CD8-positive, alpha-beta memory T cell (primary cell): ENCODE measurements around the gene GNG7. TPM values are rescaled to one million over a fixed set of nuclear protein-coding genes. Genes with fewer than 3 reads are reported as not detected.
A peak's percentile ranks its signal among the peaks of the same experiment; 100 is the strongest.

Source experiments
- CTCF ChIA-PET: fragments of 350-600 bp; sonication (Branson Sonifier 250); formaldehyde crosslinking; loops from one replicate; lab custom pipeline; 2021; ENCODE audit warnings: antibody characterized with exemption; lab: Charles Lee
- POLR2A ChIA-PET: fragments of 350-600 bp; sonication (Branson Sonifier 250); formaldehyde crosslinking; loops from one replicate; lab custom pipeline; 2021; ENCODE audit warnings: antibody characterized with exemption; lab: Charles Lee
- DNase-seq, 5 donors: peaks; one replicate each; pipeline versions ENCODE4 v3.0.0 to v3.0.0-alpha.2; 2020 to 2022; ENCODE audit warnings: mixed read lengths in 1 of 5
- H3K27ac ChIP-seq: one replicate; pipeline ENCODE4 v1.7.0; 2013; ENCODE audit warnings: low read depth, mild to moderate bottlenecking, low read length, moderate library complexity
- H3K27me3 ChIP-seq: 2 replicates; pipeline ENCODE4 v1.7.0; 2013; ENCODE audit warnings: low read length, mild to moderate bottlenecking; ENCODE audit not compliant: insufficient read depth, poor library complexity, severe bottlenecking
- H3K36me3 ChIP-seq: 2 replicates; pipeline ENCODE4 v1.7.0; 2013; ENCODE audit warnings: mild to moderate bottlenecking, low read length, moderate library complexity; ENCODE audit not compliant: insufficient read depth
- H3K4me1 ChIP-seq: 2 replicates; pipeline ENCODE4 v1.7.0; 2013; ENCODE audit warnings: mild to moderate bottlenecking, low read length, moderate library complexity; ENCODE audit not compliant: insufficient read depth
- H3K4me3 ChIP-seq: 2 replicates; pipeline ENCODE4 v1.7.0; 2013; ENCODE audit warnings: mild to moderate bottlenecking, low read length
- H3K9me3 ChIP-seq: 2 replicates; pipeline ENCODE4 v1.7.0; 2013; ENCODE audit warnings: mild to moderate bottlenecking, low read length
- H3K27ac Mint-ChIP-seq, 8 donors: one replicate each; pipeline ENCODE4 v1.8.0; 2020 to 2021; ENCODE audit warnings: mixed read lengths in 8 of 8, mild to moderate bottlenecking in 6 of 8, inconsistent platforms in 3 of 8, moderate library complexity in 3 of 8
- H3K27me3 Mint-ChIP-seq, 2 donors: one replicate each; pipeline ENCODE4 v1.8.0; 2020 to 2021; ENCODE audit warnings: mixed read lengths in 2 of 2, mild to moderate bottlenecking in 1 of 2, moderate library complexity in 1 of 2
- H3K36me3 Mint-ChIP-seq, 3 donors: one replicate each; pipeline ENCODE4 v1.8.0; 2020 to 2021; ENCODE audit warnings: mixed read lengths in 3 of 3, inconsistent platforms in 1 of 3, mild to moderate bottlenecking in 1 of 3
- H3K4me1 Mint-ChIP-seq, 3 donors: one replicate each; pipeline ENCODE4 v1.8.0; 2020 to 2021; ENCODE audit warnings: mixed read lengths in 3 of 3, inconsistent platforms in 1 of 3, mild to moderate bottlenecking in 1 of 3
- H3K4me3 Mint-ChIP-seq, 7 donors: one replicate each; pipeline ENCODE4 v1.8.0; 2020 to 2021; ENCODE audit warnings: mixed read lengths in 7 of 7, mild to moderate bottlenecking in 6 of 7, moderate library complexity in 4 of 7, inconsistent platforms in 2 of 7
- H3K9me3 Mint-ChIP-seq, 5 donors: one replicate each; pipeline ENCODE4 v1.8.0; 2020 to 2022; ENCODE audit warnings: mixed read lengths in 5 of 5, mild to moderate bottlenecking in 3 of 5, moderate library complexity in 2 of 5, inconsistent platforms in 1 of 5
- polyA plus RNA-seq: library from polyadenylated mRNA; unstranded; fragments of 300-500 nt; fragmentation: Illumina TruSeq; gene quantifications from one replicate; pipeline ENCODE4 v1.2.3, GENCODE V29; 2021
- total RNA-seq, 2 experiments: library from RNA; stranded (reverse); gene quantifications; one replicate each; pipeline ENCODE4 v1.2.3, GENCODE V29; 2021

GNG7 gene
- total and polyA plus RNA-seq, 3 experiments from 2014 or later = 0.40 to 1.2 (median 0.53) TPM

- H3K36me3 ChIP-seq = no peaks in the 10 kb centered on the region
- Mint-ChIP-seq H3K4me1 (peaks cover 18 to 30% (median 23%) of the 10 kb centered on the region in 3 donors), H3K4me3 (peak within 1 kb of the TSS; percentile 80 to 89 (median 87)), H3K36me3 (peaks cover 0 to 28% (median 4%) of the 10 kb centered on the region in 3 donors), H3K9me3 (no peaks in the 10 kb centered on the region), H3K27ac (peak within 1 kb of the TSS in 6 of 8 donors; percentile 33 to 80 (median 66)), H3K27me3 (peaks cover 2 to 17% of the 10 kb centered on the region in 2 donors)
- peaks cover 3% of the 10 kb centered on the region for H3K4me1 ChIP-seq
- ChIA-PET POLR2A (interaction anchor here (1.1 kb wide), 1 partner anchor 79 kb away, joined by 3 read pairs; the partner anchor contains the start of gene ZNF554), CTCF (interaction anchor here (0.5 to 2.7 kb wide), 2 partner anchors 10 to 443 kb away, joined by 4 to 8 read pairs; no protein-coding TSS in a partner anchor)
- DNase-seq = peak; percentile 97 to 99 (median 98)
- peaks cover 3% of the 10 kb centered on the region for H3K27me3 ChIP-seq
- H3K4me3 ChIP-seq = peak within 1 kb of the TSS; percentile 78
- H3K9me3 ChIP-seq = no peaks in the 10 kb centered on the region
- H3K27ac ChIP-seq = peak within 1 kb of the TSS; percentile 68
Observed at GRCh38 chr19:2739602-2740313, 37.3 kb upstream of the GNG7 start, which contains the start of gene SLC39A3. Gene SLC39A3, minus strand, starts transcription at chr19:2740017. Its CDS starts 2,760 bp downstream, at chr19:2737257.

DNA sequence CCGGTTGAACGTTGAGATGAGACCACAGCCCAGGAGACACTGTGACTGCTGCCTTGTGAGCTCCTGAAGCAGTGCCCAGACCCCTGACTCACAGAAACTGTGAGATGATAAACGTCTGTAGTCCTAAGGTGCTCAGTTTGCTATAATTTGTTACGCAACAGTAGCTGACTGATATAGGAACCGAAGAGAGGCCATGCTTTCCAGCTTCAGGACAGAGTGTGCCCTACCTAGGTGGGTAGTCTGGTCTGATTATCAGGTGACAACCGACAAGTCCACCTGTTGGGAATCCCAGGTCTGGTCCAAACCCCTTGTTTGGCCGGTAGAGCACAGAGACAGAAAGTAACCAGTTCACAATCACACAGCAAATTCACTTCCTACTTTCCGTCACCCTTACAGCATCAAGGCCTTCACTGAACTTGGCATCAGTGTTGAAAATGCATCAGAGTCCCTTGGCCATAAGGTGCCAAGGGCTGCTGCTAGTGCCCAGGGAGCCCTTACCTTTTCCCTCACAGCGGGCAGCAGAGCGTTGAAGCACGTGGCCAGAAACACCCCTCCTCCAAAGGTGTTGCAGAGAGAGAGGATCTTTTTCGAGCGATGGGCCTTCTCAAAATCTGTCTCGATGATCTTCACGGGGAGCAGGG lies 34.2 kb upstream of the GNG7 start:
- Histone ChIP-seq H3K27ac (no peak overlapping the region), H3K27me3 (peaks cover 3% of the 10 kb centered on the region), H3K4me3 (no peak overlapping the region), H3K4me1 (peaks cover 3% of the 10 kb centered on the region), H3K9me3 (no peaks in the 10 kb centered on the region), H3K36me3 (no peaks in the 10 kb centered on the region)
- H3K27ac Mint-ChIP-seq = no peak overlapping the region
- H3K36me3 Mint-ChIP-seq = peaks cover 0 to 47% (median 11%) of the 10 kb centered on the region in 3 donors
- ChIA-PET CTCF (interaction anchor here (0.5 kb wide), 1 partner anchor 54 kb away, joined by 3 read pairs; no protein-coding TSS in a partner anchor), POLR2A (no interaction called here)
- peaks cover 18 to 34% (median 32%) of the 10 kb centered on the region in 3 donors for H3K4me1 Mint-ChIP-seq
- no peaks in the 10 kb centered on the region for H3K9me3 Mint-ChIP-seq
- DNase-seq = no peak
- peak overlapping the region in 3 of 7 donors; percentile 52 to 87 (median 66) for H3K4me3 Mint-ChIP-seq
- H3K27me3 Mint-ChIP-seq = peaks cover 0 to 5% of the 10 kb centered on the region in 2 donors

- peaks cover 0 to 47% (median 11%) of the 10 kb centered on the region in 3 donors for H3K36me3 Mint-ChIP-seq
- H3K4me3 Mint-ChIP-seq = peak overlapping the region in 1 of 7 donors; percentile 34
- H3K4me1 Mint-ChIP-seq = peaks cover 18 to 34% (median 32%) of the 10 kb centered on the region in 3 donors
- CTCF ChIA-PET = interaction anchor here (0.9 kb wide), 1 partner anchor 13 kb away, joined by 4 read pairs; no protein-coding TSS in a partner anchor
- H3K27me3 Mint-ChIP-seq = peaks cover 0 to 4% of the 10 kb centered on the region in 2 donors
- H3K27ac ChIP-seq = no peak overlapping the region
- no peak overlapping the region for H3K4me3 ChIP-seq
- H3K4me1 ChIP-seq = peaks cover 3% of the 10 kb centered on the region
- no peaks in the 10 kb centered on the region for H3K9me3 ChIP-seq
- peaks cover 2% of the 10 kb centered on the region for H3K27me3 ChIP-seq
- DNase-seq = no peak
- H3K36me3 ChIP-seq = no peaks in the 10 kb centered on the region
- POLR2A ChIA-PET = no interaction called here
- H3K9me3 Mint-ChIP-seq = no peaks in the 10 kb centered on the region
- no peak overlapping the region for H3K27ac Mint-ChIP-seq
Observed at GRCh38 chr19:2735374-2735773, 32.9 kb upstream of the GNG7 start.

- H3K4me1 Mint-ChIP-seq = peaks cover 15 to 32% (median 29%) of the 10 kb centered on the region in 3 donors
- H3K4me3 Mint-ChIP-seq = no peak overlapping the region
- Histone ChIP-seq H3K9me3 (no peaks in the 10 kb centered on the region), H3K36me3 (no peaks in the 10 kb centered on the region), H3K4me3 (no peak overlapping the region), H3K27me3 (no peaks in the 10 kb centered on the region), H3K27ac (no peak overlapping the region), H3K4me1 (no peaks in the 10 kb centered on the region)
- no peaks in the 10 kb centered on the region for H3K9me3 Mint-ChIP-seq
- peaks cover 0 to 47% (median 11%) of the 10 kb centered on the region in 3 donors for H3K36me3 Mint-ChIP-seq
- H3K27me3 Mint-ChIP-seq = no peaks in the 10 kb centered on the region
- ChIA-PET CTCF (no interaction called here), POLR2A (no interaction called here)
- no peak overlapping the region for H3K27ac Mint-ChIP-seq
- DNase-seq = no peak
Observed at GRCh38 chr19:2734589-2735288, 32.2 kb upstream of the GNG7 start.

DNA sequence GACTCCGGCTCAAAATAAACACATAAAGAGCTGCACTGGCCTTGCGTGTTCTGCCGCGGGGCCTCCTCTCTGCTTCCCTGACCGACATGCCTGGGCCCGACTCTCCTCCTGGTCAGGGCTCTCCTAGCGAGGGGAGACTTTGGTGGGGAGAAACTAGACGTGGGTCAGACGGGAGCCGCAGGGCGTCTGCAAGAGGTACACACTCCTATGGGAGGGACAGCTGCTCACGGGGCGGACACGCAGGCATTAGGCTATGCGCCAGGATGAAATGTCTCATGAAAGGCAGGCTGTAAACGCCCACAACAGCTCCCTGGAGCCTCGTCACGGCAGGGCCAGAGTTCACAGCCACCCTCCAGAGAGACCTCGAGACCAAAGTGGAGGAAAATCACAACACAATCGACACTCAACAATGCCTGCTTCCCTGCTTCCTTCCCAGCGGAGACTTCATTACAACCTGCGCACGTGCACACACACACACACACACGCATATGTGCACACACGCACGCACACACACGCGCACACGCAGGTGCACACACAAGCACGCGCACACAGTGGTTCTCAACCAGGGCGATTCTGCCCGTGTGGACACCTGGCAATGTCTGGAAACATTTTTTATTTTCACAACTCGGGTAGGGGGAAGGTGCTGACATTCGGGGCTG lies 31.6 kb upstream of the GNG7 start:
- CTCF ChIA-PET = no interaction called here
- H3K36me3 Mint-ChIP-seq = peaks cover 0 to 47% (median 11%) of the 10 kb centered on the region in 3 donors

GRCh38 chr19:2732883-2733282 lies 30.4 kb upstream of the GNG7 start:
- CTCF ChIA-PET = no interaction called here
- no peak for DNase-seq
- Mint-ChIP-seq H3K36me3 (peaks cover 0 to 43% (median 11%) of the 10 kb centered on the region in 3 donors), H3K27ac (no peak overlapping the region), H3K4me3 (no peak overlapping the region), H3K4me1 (peaks cover 5 to 19% (median 16%) of the 10 kb centered on the region in 3 donors), H3K27me3 (no peaks in the 10 kb centered on the region), H3K9me3 (no peaks in the 10 kb centered on the region)
- Histone ChIP-seq H3K9me3 (no peaks in the 10 kb centered on the region), H3K4me1 (no peaks in the 10 kb centered on the region), H3K27me3 (no peaks in the 10 kb centered on the region), H3K36me3 (no peaks in the 10 kb centered on the region), H3K4me3 (no peak overlapping the region), H3K27ac (no peak overlapping the region)
- POLR2A ChIA-PET = no interaction called here

More for the DNA sequence above, 31.6 kb upstream of the GNG7 start:
- POLR2A ChIA-PET = no interaction called here
- Mint-ChIP-seq H3K27ac (peak overlapping the region in 1 of 8 donors; percentile 78), H3K9me3 (no peaks in the 10 kb centered on the region), H3K4me3 (peak overlapping the region in 1 of 7 donors; percentile 66), H3K4me1 (peaks cover 11 to 27% (median 24%) of the 10 kb centered on the region in 3 donors), H3K27me3 (no peaks in the 10 kb centered on the region)
- H3K4me1 ChIP-seq = no peaks in the 10 kb centered on the region
- H3K27ac ChIP-seq = no peak overlapping the region
- H3K4me3 ChIP-seq = no peak overlapping the region
- no peak for DNase-seq
- no peaks in the 10 kb centered on the region for H3K27me3 ChIP-seq
- H3K9me3 ChIP-seq = no peaks in the 10 kb centered on the region
- no peaks in the 10 kb centered on the region for H3K36me3 ChIP-seq

GRCh38 chr19:2732157-2732725 lies 29.7 kb upstream of the GNG7 start:
- Histone ChIP-seq H3K27ac (no peak overlapping the region), H3K27me3 (no peaks in the 10 kb centered on the region), H3K9me3 (no peaks in the 10 kb centered on the region), H3K4me3 (no peak overlapping the region), H3K4me1 (no peaks in the 10 kb centered on the region), H3K36me3 (no peaks in the 10 kb centered on the region)
- H3K9me3 Mint-ChIP-seq = no peaks in the 10 kb centered on the region
- H3K4me1 Mint-ChIP-seq = peaks cover 5 to 19% (median 16%) of the 10 kb centered on the region in 3 donors
- no peak overlapping the region for H3K4me3 Mint-ChIP-seq
- no peak overlapping the region for H3K27ac Mint-ChIP-seq
- ChIA-PET CTCF (no interaction called here), POLR2A (no interaction called here)
- H3K27me3 Mint-ChIP-seq = peaks cover 0 to under 1% of the 10 kb centered on the region in 2 donors
- DNase-seq = no peak
- peaks cover 0 to 42% (median 11%) of the 10 kb centered on the region in 3 donors for H3K36me3 Mint-ChIP-seq
